Measurements from ENCODE around the gene F10. TPM values are rescaled to one million over a fixed set of nuclear protein-coding genes. Genes with fewer than 3 reads are reported as not detected.

The F10 gene
- polyA plus RNA-seq, 1 donor from 2014 or later = not detected

DNA sequence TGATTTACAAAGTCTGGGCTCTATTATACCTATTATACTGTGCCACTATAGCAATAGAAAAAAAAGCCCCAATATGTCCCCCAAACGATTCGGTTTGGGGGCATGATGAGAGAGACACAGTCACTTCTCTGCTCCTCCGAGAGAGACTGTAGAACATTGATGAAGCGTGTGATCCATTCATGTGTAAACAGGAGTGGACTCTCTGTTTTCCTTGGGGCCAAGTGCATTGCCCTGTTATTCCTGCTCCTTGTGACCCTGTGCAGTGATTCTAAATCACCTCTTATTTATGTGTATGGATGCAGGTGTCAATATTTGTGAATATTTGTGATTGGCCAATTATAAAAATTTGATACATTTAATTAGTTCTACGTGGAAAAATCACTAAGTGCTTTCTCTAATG is 17.0 kb downstream of the F10 start:
- H3F3A ChIP-seq (ENCODE audit: insufficient read depth, low read length, poor library complexity, severe bottlenecking) = no peaks in the 10 kb centered on the region
- H3K79me2 ChIP-seq (replicated peaks; ENCODE audit: insufficient read depth, low read length) = no peaks in the 10 kb centered on the region
- H4K20me1 ChIP-seq (ENCODE audit: insufficient read depth) = no peaks in the 10 kb centered on the region
- H3K4me3 ChIP-seq (ENCODE audit: low read length) = no peak overlapping the region
- H3K4me2 ChIP-seq (ENCODE audit: low read length) = no peak overlapping the region
- no peaks in the 10 kb centered on the region for H3K27me3 ChIP-seq (ENCODE audit: insufficient read depth, low read depth, low read length)
- no peak overlapping the region for H3K27ac ChIP-seq (ENCODE audit: low read length)
- no peak overlapping the region for H2AFZ ChIP-seq (ENCODE audit: low read depth, low read length)
- no peak overlapping the region for H3K9ac ChIP-seq (ENCODE audit: low read length)
- no peaks in the 10 kb centered on the region for H3K36me3 ChIP-seq (ENCODE audit: insufficient read depth, low read length)
- TF ChIP-seq SMC3 (conservative IDR thresholded peaks at IDR 0.05; ENCODE audit: poor library complexity) = no peak
- no peak for TF ChIP-seq MXI1 (conservative IDR thresholded peaks at IDR 0.05; ENCODE audit: poor library complexity, severe bottlenecking)
- TF ChIP-seq REST (IDR thresholded peaks at IDR 0.05; ENCODE audit: borderline replicate concordance) = no peak
- TF ChIP-seq, protein P1, sequence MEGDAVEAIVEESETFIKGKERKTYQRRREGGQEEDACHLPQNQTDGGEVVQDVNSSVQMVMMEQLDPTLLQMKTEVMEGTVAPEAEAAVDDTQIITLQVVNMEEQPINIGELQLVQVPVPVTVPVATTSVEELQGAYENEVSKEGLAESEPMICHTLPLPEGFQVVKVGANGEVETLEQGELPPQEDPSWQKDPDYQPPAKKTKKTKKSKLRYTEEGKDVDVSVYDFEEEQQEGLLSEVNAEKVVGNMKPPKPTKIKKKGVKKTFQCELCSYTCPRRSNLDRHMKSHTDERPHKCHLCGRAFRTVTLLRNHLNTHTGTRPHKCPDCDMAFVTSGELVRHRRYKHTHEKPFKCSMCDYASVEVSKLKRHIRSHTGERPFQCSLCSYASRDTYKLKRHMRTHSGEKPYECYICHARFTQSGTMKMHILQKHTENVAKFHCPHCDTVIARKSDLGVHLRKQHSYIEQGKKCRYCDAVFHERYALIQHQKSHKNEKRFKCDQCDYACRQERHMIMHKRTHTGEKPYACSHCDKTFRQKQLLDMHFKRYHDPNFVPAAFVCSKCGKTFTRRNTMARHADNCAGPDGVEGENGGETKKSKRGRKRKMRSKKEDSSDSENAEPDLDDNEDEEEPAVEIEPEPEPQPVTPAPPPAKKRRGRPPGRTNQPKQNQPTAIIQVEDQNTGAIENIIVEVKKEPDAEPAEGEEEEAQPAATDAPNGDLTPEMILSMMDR (IDR thresholded peaks at IDR 0.05; ENCODE audit: poor library complexity, severe bottlenecking) = no peak
- no peak for TF ChIP-seq TAF1 (IDR thresholded peaks at IDR 0.05; ENCODE audit: low read depth)
- no peak for TF ChIP-seq POLR2AphosphoS5 (IDR thresholded peaks at IDR 0.05)
- no peak for TF ChIP-seq EP300 (conservative IDR thresholded peaks at IDR 0.05; ENCODE audit: poor library complexity, severe bottlenecking)
- no peak for TF ChIP-seq EZH2 (IDR thresholded peaks at IDR 0.05; ENCODE audit: borderline replicate concordance, insufficient read depth, low read length, poor library complexity, severe bottlenecking)
- TF ChIP-seq RAD21 (conservative IDR thresholded peaks at IDR 0.05) = no peak
- H3K9me3 ChIP-seq (ENCODE audit: low read length) = no peaks in the 10 kb centered on the region
- no peaks in the 10 kb centered on the region for H3K9me2 ChIP-seq (ENCODE audit: insufficient read depth, low read length)

DNA sequence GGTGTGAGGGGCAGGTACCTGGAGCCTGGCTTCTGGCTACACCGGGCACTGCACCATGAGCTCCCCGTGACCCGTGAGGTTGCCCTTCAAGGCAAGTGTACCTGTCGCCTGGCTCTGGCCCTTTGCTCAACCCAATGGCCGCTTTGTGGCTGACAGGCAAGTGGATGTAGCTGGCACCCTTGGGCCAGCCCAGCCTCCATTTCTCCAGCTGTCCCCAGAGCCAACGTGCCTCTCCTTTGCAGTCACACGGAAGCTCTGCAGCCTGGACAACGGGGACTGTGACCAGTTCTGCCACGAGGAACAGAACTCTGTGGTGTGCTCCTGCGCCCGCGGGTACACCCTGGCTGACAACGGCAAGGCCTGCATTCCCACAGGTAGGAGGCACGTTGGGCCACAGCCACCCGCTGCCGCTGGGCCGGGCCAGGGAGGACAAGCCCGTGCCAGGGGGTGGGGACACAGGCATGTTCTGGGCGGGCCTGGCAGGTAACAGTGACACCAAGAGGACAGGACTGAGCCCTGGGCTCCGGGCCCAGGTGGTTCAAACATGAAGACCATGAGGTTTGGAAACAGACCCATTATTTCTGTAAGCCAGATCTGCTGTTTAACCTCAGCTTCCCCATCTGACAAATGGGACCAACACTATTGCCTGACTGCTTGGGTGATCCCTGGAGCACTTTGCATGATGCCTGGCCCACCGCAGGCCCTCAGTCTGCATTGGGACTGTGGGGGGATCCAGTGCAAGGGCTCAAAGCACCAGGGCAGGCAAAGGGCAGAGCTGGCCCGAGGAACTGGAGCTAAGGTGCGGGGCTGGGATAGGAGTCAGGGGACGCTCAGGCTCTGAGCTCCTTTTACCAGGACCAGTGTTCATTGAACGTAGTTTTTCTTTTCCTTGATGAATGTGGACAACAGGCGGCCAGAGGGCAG is 18.3 kb downstream of the F10 start:
- no peaks in the 10 kb centered on the region for H3K27me3 ChIP-seq (ENCODE audit: insufficient read depth, low read depth, low read length)
- no peak overlapping the region for H3K4me3 ChIP-seq (ENCODE audit: low read length)
- no peaks in the 10 kb centered on the region for H3F3A ChIP-seq (ENCODE audit: insufficient read depth, low read length, poor library complexity, severe bottlenecking)
- no peaks in the 10 kb centered on the region for H3K36me3 ChIP-seq (ENCODE audit: insufficient read depth, low read length)
- no peaks in the 10 kb centered on the region for H4K20me1 ChIP-seq (ENCODE audit: insufficient read depth)
- TF ChIP-seq EP300 (conservative IDR thresholded peaks at IDR 0.05; ENCODE audit: poor library complexity, severe bottlenecking) (no peak), SMC3 (conservative IDR thresholded peaks at IDR 0.05; ENCODE audit: poor library complexity) (no peak), RAD21 (conservative IDR thresholded peaks at IDR 0.05) (no peak), REST (IDR thresholded peaks at IDR 0.05; ENCODE audit: borderline replicate concordance) (no peak), TAF1 (IDR thresholded peaks at IDR 0.05; ENCODE audit: low read depth) (no peak), MXI1 (conservative IDR thresholded peaks at IDR 0.05; ENCODE audit: poor library complexity, severe bottlenecking) (no peak), EZH2 (IDR thresholded peaks at IDR 0.05; ENCODE audit: borderline replicate concordance, insufficient read depth, low read length, poor library complexity, severe bottlenecking) (no peak), POLR2AphosphoS5 (IDR thresholded peaks at IDR 0.05) (no peak)
- TF ChIP-seq, protein P1 (IDR thresholded peaks at IDR 0.05; ENCODE audit: poor library complexity, severe bottlenecking) = no peak
- no peaks in the 10 kb centered on the region for H3K79me2 ChIP-seq (replicated peaks; ENCODE audit: insufficient read depth, low read length)
- H3K9ac ChIP-seq (ENCODE audit: low read length) = no peak overlapping the region
- H3K9me3 ChIP-seq (ENCODE audit: low read length) = no peaks in the 10 kb centered on the region
- no peak overlapping the region for H3K27ac ChIP-seq (ENCODE audit: low read length)
- no peaks in the 10 kb centered on the region for H3K9me2 ChIP-seq (ENCODE audit: insufficient read depth, low read length)
- H2AFZ ChIP-seq (ENCODE audit: low read depth, low read length) = no peak overlapping the region
- H3K4me2 ChIP-seq (ENCODE audit: low read length) = no peak overlapping the region

Data from neural cell (in vitro differentiated cells).